Hepatic stellate cell (primary cell): ENCODE measurements around the gene ASB8.
"Not testable (repeated sequence)": the region's sequence is repeated elsewhere in the genome, so short reads cannot be mapped to it uniquely, and the experiment has no call there.

ENCODE experiments used
- DNase-seq: peaks from one replicate; pipeline ENCODE4 v3.0.0; 2011; ENCODE audit warnings: low spot score

The ASB8 gene

DNA sequence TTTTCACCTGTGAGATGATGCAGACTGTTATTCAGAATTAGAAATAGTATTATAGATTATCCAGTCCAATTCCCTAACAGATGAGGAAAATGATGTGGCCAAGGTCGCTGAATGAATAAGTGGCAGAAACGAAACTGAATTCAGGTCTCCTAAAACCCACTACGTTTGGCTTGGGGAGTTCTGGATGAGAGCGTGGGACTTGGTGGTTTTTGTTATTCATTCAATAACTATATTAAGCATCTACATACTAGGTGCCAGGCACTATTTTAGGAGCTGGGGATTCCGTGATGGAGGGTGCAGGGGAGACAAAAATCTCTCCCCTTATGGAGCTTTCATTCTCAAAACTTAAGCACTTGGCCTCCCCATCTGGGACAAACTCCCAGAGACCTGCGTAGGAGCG lies 25.3 kb upstream of the ASB8 start:
- peak; percentile 16 for DNase-seq

- no peak for DNase-seq
These were observed 23.7 kb upstream of the ASB8 start for GRCh38 chr12:48180857-48181495.

GRCh38 chr12:48180424-48180823 lies 23.1 kb upstream of the ASB8 start:
- DNase-seq = no peak

GRCh38 chr12:48179466-48179865 lies 22.2 kb upstream of the ASB8 start:
- no peak for DNase-seq

- no peak for DNase-seq
These were observed 20.7 kb upstream of the ASB8 start for GRCh38 chr12:48177982-48178381.

GRCh38 chr12:48176417-48176751 lies 19.1 kb upstream of the ASB8 start:
- no peak for DNase-seq

GRCh38 chr12:48175613-48176416 lies 18.5 kb upstream of the ASB8 start:
- no peak for DNase-seq

- no peak for DNase-seq
These were observed 11.7 kb upstream of the ASB8 start for GRCh38 chr12:48169011-48169410.

GRCh38 chr12:48165089-48165981 lies 8.0 kb upstream of the ASB8 start:
- peak; percentile 45 for DNase-seq

- DNase-seq = no peak
These were observed 7.1 kb upstream of the ASB8 start for GRCh38 chr12:48164451-48164850.

DNA sequence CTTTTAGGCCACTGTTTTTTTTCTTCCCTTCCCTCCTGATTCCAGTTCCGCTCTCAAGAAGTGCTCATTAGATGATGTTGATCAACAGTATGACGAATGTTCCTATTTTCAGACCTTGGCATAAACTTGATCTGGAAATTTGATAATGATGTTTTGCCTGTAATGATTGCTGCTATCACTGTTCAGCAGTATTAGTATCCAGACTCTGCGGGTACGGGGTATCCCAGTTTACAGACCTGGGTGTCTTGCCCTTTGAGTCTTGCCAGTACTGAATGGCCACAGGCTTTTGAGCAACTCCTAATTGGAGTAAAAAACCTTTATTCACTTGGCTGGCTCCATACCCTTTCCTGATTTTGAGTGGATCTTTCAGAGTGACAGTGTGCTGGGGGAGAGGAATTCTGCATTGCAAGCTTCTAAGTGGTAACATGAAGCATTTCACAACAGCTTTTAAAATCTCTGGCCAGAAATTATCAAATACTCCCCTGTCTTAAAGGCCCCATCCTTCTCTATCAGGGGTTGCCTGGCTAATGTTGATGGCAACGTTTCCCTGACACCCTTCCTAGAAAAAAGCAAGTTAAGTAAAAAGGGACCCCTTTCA lies 5.9 kb upstream of the ASB8 start:
- DNase-seq = no peak

DNA sequence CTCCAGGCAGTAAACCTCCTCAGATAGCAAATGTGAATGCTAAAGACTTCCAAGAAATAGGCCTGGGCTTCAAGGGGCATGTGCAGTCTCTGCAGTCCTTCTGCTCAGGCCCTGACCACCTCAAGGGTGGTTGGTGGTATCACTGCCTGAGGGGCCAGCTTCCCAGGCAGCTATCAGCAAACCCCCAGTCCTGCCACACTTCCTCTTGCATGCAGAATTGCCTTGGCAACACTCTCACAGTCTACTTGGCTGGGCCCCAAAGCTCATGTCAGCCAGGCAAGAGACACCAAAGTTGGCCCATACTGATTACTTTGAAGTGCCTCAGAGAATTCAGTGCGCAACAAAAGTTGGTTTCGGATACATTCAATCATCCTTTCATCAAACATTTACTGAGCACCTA lies 3.5 kb upstream of the ASB8 start:
- no peak for DNase-seq

- DNase-seq = no peak
These were observed 2.7 kb upstream of the ASB8 start for GRCh38 chr12:48160046-48160445.

DNA sequence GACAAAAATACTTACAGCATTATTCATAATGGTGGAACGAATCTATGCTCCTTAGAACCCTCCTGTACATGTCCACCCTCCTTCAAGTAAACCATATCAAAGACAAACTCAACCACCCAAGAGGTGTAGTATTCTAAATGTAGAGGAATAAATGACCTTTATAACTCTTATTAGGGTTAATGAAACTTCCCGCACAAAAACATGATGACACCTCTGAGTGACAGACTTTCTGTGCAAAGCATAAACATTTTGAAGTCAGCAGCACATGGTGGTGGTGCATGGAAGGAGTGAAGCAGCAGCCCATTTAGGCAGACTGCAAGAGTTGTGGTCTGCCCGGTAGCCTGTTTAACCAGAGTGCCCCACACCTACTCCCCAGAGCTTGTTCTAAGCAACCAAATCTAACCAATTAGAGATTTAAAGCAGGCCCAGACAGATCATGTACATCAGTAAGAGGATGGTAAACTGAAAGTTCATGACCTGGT lies 615 bp upstream of the ASB8 start:
- DNase-seq = no peak

DNA sequence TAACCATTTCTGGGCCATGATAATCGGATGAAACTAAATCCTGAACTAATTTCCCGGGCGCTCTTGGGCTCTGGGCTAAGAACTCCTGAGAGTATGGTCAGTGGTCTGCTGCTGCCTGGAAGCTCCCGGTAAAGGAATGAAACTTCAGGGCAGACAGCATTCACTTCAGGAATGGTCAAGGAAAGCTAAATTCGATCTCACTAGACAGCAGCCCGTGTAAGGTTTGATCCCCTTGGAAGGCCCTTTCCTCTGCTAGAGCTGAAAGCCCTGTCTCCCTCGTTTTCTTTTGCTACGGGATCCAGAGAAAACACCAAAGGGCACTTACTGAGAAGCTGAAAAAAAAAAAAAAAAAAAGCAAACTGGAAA lies 680 bp downstream of the ASB8 start:
- DNase-seq = peak; percentile 8

DNA sequence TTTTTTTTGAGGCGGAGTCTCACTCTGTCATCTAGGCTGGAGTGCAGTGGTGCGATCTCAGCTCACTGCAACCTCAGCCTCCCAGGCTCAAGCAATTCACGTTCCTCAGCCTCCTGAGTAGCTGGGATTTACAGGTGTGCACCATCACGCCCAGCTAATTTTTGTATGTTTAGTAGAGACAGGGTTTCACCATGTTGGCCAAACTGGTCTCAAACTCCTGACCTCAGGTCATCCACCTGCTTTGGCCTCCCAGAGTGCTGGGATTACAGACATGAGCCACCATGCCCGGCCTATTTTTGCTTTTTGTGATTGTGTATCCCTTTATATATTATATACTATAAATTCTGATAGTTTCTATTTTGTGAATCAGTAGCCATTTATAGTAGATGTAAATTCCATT lies 1.5 kb downstream of the ASB8 start:
- not testable (repeated sequence) for DNase-seq

- DNase-seq = no peak
These were observed 6.1 kb downstream of the ASB8 start for GRCh38 chr12:48151103-48151771.

DNA sequence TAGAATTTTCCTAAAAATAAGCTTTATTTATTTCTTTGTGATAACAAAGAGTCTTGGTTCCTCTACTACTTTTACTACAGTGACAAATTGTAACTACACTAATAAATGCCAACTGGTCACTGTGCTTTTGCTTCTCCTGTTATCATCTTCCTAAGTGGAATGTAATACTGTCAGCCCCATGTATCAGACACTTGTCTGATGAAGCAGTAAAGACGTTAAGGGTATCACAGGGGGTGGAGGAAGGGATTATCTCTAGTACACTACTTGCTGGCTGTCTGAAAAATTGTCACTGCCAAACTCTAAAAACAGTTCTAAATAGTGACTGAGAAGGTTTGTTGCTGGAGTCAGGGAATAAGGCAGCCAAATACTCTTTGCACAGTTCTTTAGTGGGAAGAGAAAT lies 11.3 kb downstream of the ASB8 start:
- DNase-seq = no peak

DNA sequence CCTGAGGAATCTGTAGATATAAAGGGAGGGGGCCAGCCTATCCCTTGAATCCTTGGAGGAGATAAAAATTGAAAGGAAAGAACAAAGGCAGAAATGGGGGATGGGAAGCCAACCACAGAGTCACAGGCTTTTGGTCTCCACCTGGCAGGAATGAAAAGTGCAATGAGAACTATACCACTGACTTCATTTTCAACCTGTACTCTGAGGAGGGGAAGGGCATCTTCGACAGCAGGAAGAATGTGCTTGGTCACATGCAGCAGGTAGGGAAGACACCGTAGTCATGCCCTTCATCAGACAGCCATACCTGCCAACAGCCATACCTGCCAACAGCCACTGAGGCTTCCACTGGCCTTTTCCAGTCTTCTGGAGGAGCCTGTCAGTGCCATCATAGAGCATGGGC lies 13.4 kb downstream of the ASB8 start:
- no peak for DNase-seq

GRCh38 chr12:48142818-48143674 lies 14.3 kb downstream of the ASB8 start:
- no peak for DNase-seq

DNA sequence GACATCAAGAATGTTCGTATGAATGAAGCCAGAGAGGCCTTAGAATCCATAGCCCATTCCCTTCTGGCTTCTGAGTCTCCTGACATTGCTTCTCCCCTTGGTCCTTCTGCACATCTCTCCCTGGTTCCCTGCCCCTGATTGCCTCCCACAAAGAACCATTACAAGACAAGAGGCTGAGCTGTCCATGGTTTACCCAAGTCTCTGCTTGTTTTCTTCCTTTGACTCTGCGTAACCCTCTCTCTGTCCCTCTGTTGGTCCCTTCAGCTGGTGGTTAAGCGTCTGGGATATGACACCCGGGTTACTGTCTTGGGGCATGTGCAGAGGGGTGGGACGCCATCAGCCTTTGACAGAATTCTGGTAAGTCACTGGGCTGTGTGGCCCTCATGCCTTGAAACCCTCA lies 22.3 kb downstream of the ASB8 start:
- no peak for DNase-seq
